HCT116 (cell line): ENCODE data around the gene ILRUN. TPM values are rescaled to one million over a fixed set of nuclear protein-coding genes. Genes with fewer than 3 reads are reported as not detected.
A peak's percentile ranks its signal among the peaks of the same experiment; 100 is the strongest.

Experiments used
- ATAC-seq: fragments of 200-7000 bp; cut with Tn5 transposase; 2 replicates; pipeline ENCODE4 v1.9.1; 2020; ENCODE audit warnings: mild to moderate bottlenecking, moderate library complexity
- BruUV-seq: library from RNA; stranded (reverse); fragments of 400-500 nt; replicated peaks from 2 replicates; lab custom pipeline; 2021; lab: Mats Ljungman, UMichigan
- CTCF ChIA-PET: fragments of 300-600 bp; sonication (Branson Sonifier 250); formaldehyde crosslinking; loops from one replicate; lab custom pipeline; 2021; ENCODE audit warnings: antibody characterized with exemption; lab: Charles Lee
- POLR2A ChIA-PET: fragments of 300-600, 350-600 bp; sonication (Branson Sonifier 250); formaldehyde crosslinking; loops from one replicate; lab custom pipeline; 2021; ENCODE audit warnings: antibody characterized with exemption; lab: Charles Lee
- RAD21 ChIA-PET, 2 experiments: fragments of 300-600 bp; sonication (Branson Sonifier 250); formaldehyde crosslinking; loops; one replicate each; lab custom pipeline; 2023; ENCODE audit warnings: low total read pairs in 2 of 2; ENCODE audit not compliant: uncharacterized antibody in 2 of 2, unreplicated experiment in 2 of 2, low non-redundant PET in 1 of 2; lab: Charles Lee
- DNase-seq: peaks from one replicate; pipeline ENCODE4 v3.0.0-alpha.2; 2010; ENCODE audit warnings: low read depth, low spot score
- H2AFZ ChIP-seq: fragments of 200-600 bp; shearing (Covaris generic), sonication (generic); 2 replicates; pipeline ENCODE4 v1.6.1; 2017; ENCODE audit warnings: low read depth, mixed run types, mixed read lengths, antibody characterized with exemption, low read length; ENCODE audit not compliant: poor library complexity, severe bottlenecking
- H3K27ac ChIP-seq: 2 replicates; pipeline ENCODE4 v1.5.1; 2012; ENCODE audit warnings: low read depth, low read length
- H3K27me3 ChIP-seq: fragments of 200-600 bp; sonication (generic); 2 replicates; pipeline ENCODE4 v1.6.1; 2016; ENCODE audit warnings: mixed run types, low read length, mixed read lengths; ENCODE audit not compliant: insufficient read depth
- H3K36me3 ChIP-seq, 2 experiments: fragments of 200-500 bp in 1 of 2; fragments of 200-600 bp in 1 of 2; sonication (Bioruptor generic) in 1 of 2; sonication (generic) in 1 of 2; 2 replicates each; pipeline versions ENCODE4 v1.5.1 to v1.6.1; 2014 to 2016; ENCODE audit warnings: low read length in 2 of 2, inconsistent platforms in 1 of 2, mixed read lengths in 1 of 2, mixed run types in 1 of 2; ENCODE audit not compliant: insufficient read depth in 2 of 2, control insufficient read depth in 1 of 2
- H3K4me1 ChIP-seq, 2 experiments: fragments of 200-600 bp in 1 of 2; sonication (generic) in 1 of 2; 2 replicates each; pipeline versions ENCODE4 v1.5.1 to v1.6.1; 2012 to 2017; ENCODE audit warnings: low read length in 2 of 2, inconsistent platforms in 1 of 2, mild to moderate bottlenecking in 1 of 2, mixed read lengths in 1 of 2, mixed run types in 1 of 2, moderate library complexity in 1 of 2; ENCODE audit not compliant: insufficient read depth in 2 of 2, control insufficient read depth in 1 of 2
- H3K4me2 ChIP-seq: fragments of 200-600 bp; sonication (generic); 2 replicates; pipeline ENCODE4 v1.6.1; 2017; ENCODE audit warnings: mixed run types, low read length, mixed read lengths
- H3K4me3 ChIP-seq, 2 experiments: fragments of 200-600 bp in 1 of 2; sonication (generic) in 1 of 2; replicated peaks in 1 of 2; 2 replicates each; pipeline ENCODE4 v1.5.1; 2011 to 2016; ENCODE audit warnings: low read length in 2 of 2, control low read depth in 1 of 2, low read depth in 1 of 2, mild to moderate bottlenecking in 1 of 2, mixed read lengths in 1 of 2, mixed run types in 1 of 2
- H3K79me2 ChIP-seq: fragments of 200-600 bp; sonication (generic); 2 replicates; pipeline ENCODE4 v1.6.1; 2017; ENCODE audit warnings: mild to moderate bottlenecking, mixed run types, low read length, moderate library complexity, mixed read lengths; ENCODE audit not compliant: insufficient read depth
- H3K9ac ChIP-seq: fragments of 200-600 bp; sonication (generic); 2 replicates; pipeline ENCODE4 v1.6.1; 2016; ENCODE audit warnings: low read length, mixed read lengths
- H3K9me2 ChIP-seq: fragments of 200-600 bp; sonication (generic), shearing (Covaris generic); 2 replicates; pipeline ENCODE4 v1.6.1; 2017; ENCODE audit warnings: mixed run types, mild to moderate bottlenecking, moderate library complexity; ENCODE audit not compliant: insufficient read depth
- H3K9me3 ChIP-seq, 2 experiments: fragments of 200-500 bp in 1 of 2; fragments of 200-600 bp in 1 of 2; sonication (Bioruptor generic) in 1 of 2; sonication (generic) in 1 of 2; 2 replicates each; pipeline ENCODE4 v1.6.1; 2014 to 2017; ENCODE audit warnings: low read length in 2 of 2, mixed read lengths in 2 of 2, inconsistent platforms in 1 of 2, low read depth in 1 of 2, mild to moderate bottlenecking in 1 of 2, mixed run types in 1 of 2, moderate library complexity in 1 of 2; ENCODE audit not compliant: control insufficient read depth in 1 of 2, insufficient read depth in 1 of 2
- H4K20me1 ChIP-seq: fragments of 200-600 bp; sonication (generic), shearing (Covaris generic); 2 replicates; pipeline ENCODE4 v1.6.1; 2017; ENCODE audit warnings: mixed run types, mild to moderate bottlenecking, moderate library complexity; ENCODE audit not compliant: insufficient read depth
- CBX3 ChIP-seq: IDR thresholded peaks from 2 replicates; pipeline ENCODE4 v1.6.1; 2012; ENCODE audit warnings: low read depth
- CEBPB ChIP-seq: IDR thresholded peaks from 2 replicates; pipeline ENCODE4 v1.6.1; 2012; ENCODE audit warnings: low read depth
- EGR1 ChIP-seq: IDR thresholded peaks from 2 replicates; pipeline ENCODE4 v1.6.1; 2012; ENCODE audit warnings: low read depth
- EZH2phosphoT487 ChIP-seq: fragments of 200-600 bp; IDR thresholded peaks from 2 replicates; pipeline ENCODE4 v1.6.1; 2018; ENCODE audit warnings: antibody characterized with exemption, borderline replicate concordance
- JUND ChIP-seq: IDR thresholded peaks from 2 replicates; pipeline ENCODE4 v1.6.1; 2012
- POLR2A ChIP-seq: IDR thresholded peaks from 2 replicates; pipeline ENCODE4 v1.7.0; 2011; ENCODE audit warnings: borderline replicate concordance; ENCODE audit not compliant: insufficient read depth, insufficient read length; ENCODE audit errors: extremely low read depth
- RAD21 ChIP-seq: IDR thresholded peaks from 2 replicates; pipeline ENCODE4 v1.6.1; 2012; ENCODE audit warnings: low read depth, mild to moderate bottlenecking
- TCF7L2 ChIP-seq: IDR thresholded peaks from 2 replicates; pipeline ENCODE4 v1.7.0; 2011; ENCODE audit warnings: borderline replicate concordance, inconsistent platforms; ENCODE audit not compliant: insufficient read depth, insufficient read length; ENCODE audit errors: extremely low read depth
- YY1 ChIP-seq: IDR thresholded peaks from 2 replicates; pipeline ENCODE4 v1.6.1; 2011; ENCODE audit warnings: low read length, low read depth, moderate library complexity, mild to moderate bottlenecking; ENCODE audit not compliant: insufficient replicate concordance; ENCODE audit errors: extremely low read depth
- ZFX ChIP-seq: fragments of 450-650 bp; IDR thresholded peaks from 2 replicates; pipeline ENCODE4 v1.6.1; 2017
- intact Hi-C: fragments of 100-400 bp; cut with micrococcal nuclease; formaldehyde crosslinking; loops from 2 replicates; pipeline ENCODE4 v1.10.0; 2022
- total RNA-seq: library from RNA; stranded (reverse); gene quantifications from one replicate; pipeline ENCODE4 v1.2.1, GENCODE V29; 2021; ENCODE audit not compliant: unreplicated experiment
- TF ChIP-seq, protein P1 (sequence below): IDR thresholded peaks from 2 replicates; pipeline ENCODE4 v1.6.1; 2012

ILRUN gene
- total RNA-seq, 1 experiment from 2014 or later, result 51.9 TPM

DNA sequence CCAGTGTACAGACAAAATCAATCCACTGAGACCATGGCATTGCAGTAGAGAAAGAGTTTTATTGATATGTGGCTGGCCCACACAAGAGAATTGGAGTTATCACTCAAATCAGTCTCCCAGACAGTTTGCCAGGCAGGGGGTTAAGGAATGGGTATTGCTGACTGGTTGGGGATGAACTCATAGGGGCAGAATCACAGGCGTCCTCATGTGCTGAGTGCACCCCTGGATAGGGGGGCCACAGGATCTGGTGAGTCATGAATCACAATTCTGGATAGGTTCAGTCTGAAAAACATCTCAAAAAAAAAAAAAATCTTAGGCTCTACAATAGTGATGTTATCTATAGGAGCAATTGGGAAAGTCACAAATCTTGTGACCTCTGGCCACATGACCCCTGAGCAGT, 29.5 kb upstream of the ILRUN start:
- Histone ChIP-seq H3K4me2 (no peak overlapping the region), H3K9me3 (peaks cover 0 to 3% of the 10 kb centered on the region in 2 experiments; a peak in 1 of 4 replicates), H3K9me2 (no peaks in the 10 kb centered on the region), H3K27ac (no peak overlapping the region), H3K79me2 (no peaks in the 10 kb centered on the region), H3K4me1 (peaks cover 0 to 7% of the 10 kb centered on the region in 2 experiments; a peak in 2 of 4 replicates), H4K20me1 (no peaks in the 10 kb centered on the region), H2AFZ (no peak overlapping the region), H3K9ac (no peak overlapping the region), H3K4me3 (no peak overlapping the region), H3K36me3 (no peaks in the 10 kb centered on the region), H3K27me3 (no peaks in the 10 kb centered on the region)
- CTCF ChIA-PET, result no interaction called here
- intact Hi-C loops, result no loop called here
- POLR2A ChIA-PET, result no interaction called here
- TF ChIP-seq EGR1 (no peak), TCF7L2 (no peak), YY1 (no peak)
- ATAC-seq (no peak), DNase-seq (no peak)
- no TSS peak for BruUV-seq
- RAD21 ChIA-PET, result no interaction called here

DNA sequence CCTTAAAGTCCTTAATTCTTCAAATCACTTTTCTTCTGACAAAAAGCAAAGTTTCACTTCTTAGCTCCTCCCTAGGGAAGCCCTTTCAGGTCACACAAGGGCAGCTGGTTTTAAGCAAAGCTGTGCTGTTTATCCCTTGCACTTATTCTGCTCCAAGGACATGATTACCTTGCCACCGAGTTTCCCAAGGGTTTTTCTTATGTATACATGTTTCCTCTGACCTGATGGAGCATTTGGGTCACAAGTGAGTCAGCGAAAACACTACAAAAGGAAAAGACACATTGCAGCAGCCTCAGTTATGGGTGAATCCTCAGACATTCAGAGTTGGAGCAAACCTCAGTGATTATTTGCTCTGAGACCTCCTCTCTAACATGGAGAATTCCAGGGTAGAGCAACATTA, 26.6 kb upstream of the ILRUN start:
- no peak for TF ChIP-seq EZH2phosphoT487
- no peak for TF ChIP-seq CBX3
- no peak for TF ChIP-seq JUND
- TF ChIP-seq ZFX, result no peak
- TF ChIP-seq RAD21, result no peak
- TF ChIP-seq CEBPB, result no peak
- TF ChIP-seq, protein P1, sequence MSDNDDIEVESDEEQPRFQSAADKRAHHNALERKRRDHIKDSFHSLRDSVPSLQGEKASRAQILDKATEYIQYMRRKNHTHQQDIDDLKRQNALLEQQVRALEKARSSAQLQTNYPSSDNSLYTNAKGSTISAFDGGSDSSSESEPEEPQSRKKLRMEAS, result no peak
- no peak for TF ChIP-seq POLR2A
- RAD21 ChIA-PET, result no interaction called here
- Histone ChIP-seq H2AFZ (peak overlapping the region; percentile 44), H3K9ac (no peak overlapping the region), H3K36me3 (no peaks in the 10 kb centered on the region), H3K4me1 (peaks cover 0 to 7% of the 10 kb centered on the region in 2 experiments; a peak in 2 of 4 replicates), H3K9me3 (peaks cover 0 to 3% of the 10 kb centered on the region in 2 experiments; a peak in 1 of 4 replicates), H3K9me2 (no peaks in the 10 kb centered on the region), H3K4me3 (no peak overlapping the region), H4K20me1 (no peaks in the 10 kb centered on the region), H3K27me3 (no peaks in the 10 kb centered on the region), H3K79me2 (no peaks in the 10 kb centered on the region), H3K4me2 (no peak overlapping the region), H3K27ac (no peak overlapping the region)
- CTCF ChIA-PET, result no interaction called here
- no peak for DNase-seq
- BruUV-seq, result no TSS peak
- ATAC-seq, result no peak
- intact Hi-C loops, result no loop called here
- POLR2A ChIA-PET, result no interaction called here
